Endothelial cell of umbilical vein (primary cell): ENCODE results near the gene SSC4D. TPM values are rescaled to one million over a fixed set of nuclear protein-coding genes. Genes with fewer than 3 reads are reported as not detected.

Experiments used
- BruUV-seq: library from RNA; stranded (reverse); fragments of 400-500 nt; replicated peaks from 2 replicates; lab custom pipeline; 2021; lab: Mats Ljungman, UMichigan
- CTCF ChIA-PET: fragments of 300-600, 350-600 bp; sonication (Branson Sonifier 250); formaldehyde crosslinking; loops from one replicate; lab custom pipeline; 2021; ENCODE audit warnings: antibody characterized with exemption, inconsistent platforms; lab: Charles Lee
- POLR2A ChIA-PET: fragments of 300-600, 350-600 bp; sonication (Branson Sonifier 250); formaldehyde crosslinking; loops from one replicate; lab custom pipeline; 2021; ENCODE audit warnings: antibody characterized with exemption, inconsistent platforms; lab: Charles Lee
- DNase-seq: peaks from one replicate; pipeline ENCODE4 v3.0.0-alpha.2; 2011; ENCODE audit warnings: low read depth, low spot score
- FAIRE-seq: peaks from 2 replicates; lab custom pipeline; 2011; peaks lifted over from hg19 to GRCh38; lab: Jason Lieb, UNC
- H2AFZ ChIP-seq: 2 replicates; pipeline ENCODE4 v1.6.0; 2012; ENCODE audit warnings: low read depth, low read length, control low read depth, inconsistent platforms
- H3K27ac ChIP-seq: 2 replicates; pipeline ENCODE4 v1.5.1; 2011; ENCODE audit warnings: low read depth, mild to moderate bottlenecking, control low read depth, low read length, moderate library complexity; ENCODE audit not compliant: insufficient read depth
- H3K27me3 ChIP-seq, 2 experiments: 2 replicates each; pipeline versions ENCODE4 v1.6.0 to v1.6.1; 2011; ENCODE audit warnings: low read length in 2 of 2, mixed read lengths in 1 of 2; ENCODE audit not compliant: control insufficient read depth in 2 of 2, insufficient read depth in 2 of 2
- H3K36me3 ChIP-seq, 2 experiments: 2 replicates in 1 of 2; 3 replicates in 1 of 2; pipeline ENCODE4 v1.5.1; 2011; ENCODE audit warnings: low read length in 2 of 2, mild to moderate bottlenecking in 1 of 2, moderate library complexity in 1 of 2; ENCODE audit not compliant: control insufficient read depth in 2 of 2, insufficient read depth in 2 of 2; ENCODE audit errors: extremely low read depth in 1 of 2
- H3K4me1 ChIP-seq: 3 replicates; pipeline ENCODE4 v1.5.1; 2011; ENCODE audit warnings: mild to moderate bottlenecking, low read length; ENCODE audit not compliant: control insufficient read depth, insufficient read depth; ENCODE audit errors: extremely low read depth
- H3K4me2 ChIP-seq: 2 replicates; pipeline ENCODE4 v1.6.1; 2011; ENCODE audit warnings: low read length, control low read depth, mixed read lengths; ENCODE audit not compliant: insufficient read depth
- H3K4me3 ChIP-seq, 3 experiments: fragments of 200-600 bp in 1 of 3; sonication (generic), shearing (Covaris generic) in 1 of 3; replicated peaks in 1 of 3; 2 replicates each; pipeline ENCODE4 v1.5.1; 2011 to 2016; ENCODE audit warnings: control low read depth in 3 of 3, low read length in 3 of 3, mild to moderate bottlenecking in 2 of 3, inconsistent platforms in 1 of 3, low read depth in 1 of 3, moderate library complexity in 1 of 3; ENCODE audit not compliant: insufficient read depth in 1 of 3
- H3K79me2 ChIP-seq: 2 replicates; pipeline ENCODE4 v1.6.0; 2012; ENCODE audit warnings: low read length, inconsistent platforms; ENCODE audit not compliant: control insufficient read depth, insufficient read depth
- H3K9ac ChIP-seq: replicated peaks from 2 replicates; pipeline ENCODE3; 2011; ENCODE audit warnings: low read length, control low read depth; ENCODE audit not compliant: insufficient read depth; ENCODE audit errors: extremely low read depth
- H3K9me1 ChIP-seq: replicated peaks from 3 replicates; pipeline ENCODE4 v1.6.0; 2011; ENCODE audit warnings: mild to moderate bottlenecking, low read length; ENCODE audit not compliant: control insufficient read depth, insufficient read depth; ENCODE audit errors: extremely low read depth
- H3K9me3 ChIP-seq: replicated peaks from 2 replicates; pipeline ENCODE4 v1.5.1; 2012; ENCODE audit warnings: low read length, inconsistent platforms; ENCODE audit not compliant: control insufficient read depth, insufficient read depth
- H4K20me1 ChIP-seq: replicated peaks from 2 replicates; pipeline ENCODE3; 2011; ENCODE audit warnings: mild to moderate bottlenecking, low read length; ENCODE audit not compliant: control insufficient read depth, insufficient read depth; ENCODE audit errors: extremely low read depth
- EZH2 ChIP-seq: IDR thresholded peaks from 2 replicates; pipeline ENCODE4 v1.6.1; 2012; ENCODE audit warnings: borderline replicate concordance, low read depth, mild to moderate bottlenecking, moderate library complexity, low read length, inconsistent platforms; ENCODE audit not compliant: severe bottlenecking
- FOS ChIP-seq: IDR thresholded peaks from 2 replicates; pipeline ENCODE4 v1.6.1; 2011; ENCODE audit warnings: mild to moderate bottlenecking, low read length, moderate library complexity, borderline replicate concordance; ENCODE audit not compliant: insufficient read depth
- GATA2 ChIP-seq: IDR thresholded peaks from 2 replicates; pipeline ENCODE4 v1.7.0; 2011; ENCODE audit warnings: low read depth, mild to moderate bottlenecking, moderate library complexity, mixed read lengths, low read length; ENCODE audit not compliant: insufficient read length, insufficient read depth
- JUN ChIP-seq: IDR thresholded peaks from 2 replicates; pipeline ENCODE4 v1.6.1; 2011; ENCODE audit warnings: borderline replicate concordance, low read depth; ENCODE audit not compliant: insufficient read length, insufficient read depth
- MYC ChIP-seq: IDR thresholded peaks from one replicate; pipeline ENCODE4 v1.6.1; 2011; ENCODE audit warnings: mild to moderate bottlenecking, low read depth, low read length
- POLR2A ChIP-seq: IDR thresholded peaks from 2 replicates; pipeline ENCODE4 v1.6.1; 2012; ENCODE audit warnings: low read depth, mild to moderate bottlenecking, control low read depth, low read length
- POLR2AphosphoS5 ChIP-seq: IDR thresholded peaks from 2 replicates; pipeline ENCODE4 v1.6.1; 2012; ENCODE audit warnings: low read depth, mild to moderate bottlenecking, control low read depth, low read length, moderate library complexity; ENCODE audit not compliant: insufficient read depth
- dilution Hi-C: fragments of 300-500 bp; cut with MboI; formaldehyde crosslinking; loops from one replicate; pipeline ENCODE4 v1.15.0; 2019; ENCODE audit warnings: low sequenced_read_pairs; ENCODE audit not compliant: extremely low pct_ligation_motif_present
- intact Hi-C: fragments of 100-400 bp; cut with micrococcal nuclease; formaldehyde crosslinking; loops from one replicate; pipeline ENCODE4 v1.10.0; 2022
- polyA plus RNA-seq, 4 experiments: library from polyadenylated mRNA; depleted of rRNA in 3 of 4; stranded (reverse) in 3 of 4; unstranded in 1 of 4; fragments of >200 nt; gene quantifications; 2 replicates each; pipeline versions ENCODE4 v1.2.1 to v1.2.3, GENCODE V29; 2011 to 2012; ENCODE audit warnings: missing spikeins in 1 of 4
- total RNA-seq: library from RNA; stranded (reverse); gene quantifications from 2 replicates; pipeline ENCODE4 v1.2.3, GENCODE V29; 2021
- TF ChIP-seq, protein P1 (sequence below): IDR thresholded peaks from 2 replicates; pipeline ENCODE4 v1.6.1; 2011; ENCODE audit not compliant: insufficient read depth, insufficient read length
- TF ChIP-seq, protein P2 (sequence below), 2 donors: IDR thresholded peaks; 1 replicate in 1 of 2; 2 replicates in 1 of 2; pipeline ENCODE4 v1.5.1; 2011; ENCODE audit warnings: low read length in 2 of 2, mild to moderate bottlenecking in 2 of 2, moderate library complexity in 2 of 2, control low read depth in 1 of 2, inconsistent platforms in 1 of 2, low read depth in 1 of 2; ENCODE audit not compliant: insufficient read depth in 1 of 2; ENCODE audit errors: extremely low read depth in 1 of 2

The SSC4D gene
- total and polyA plus RNA-seq, 2 donors (not counting 3 experiments of a cell fraction or from before 2014, with no cell fraction given) = 0.46 to 0.88 TPM

DNA sequence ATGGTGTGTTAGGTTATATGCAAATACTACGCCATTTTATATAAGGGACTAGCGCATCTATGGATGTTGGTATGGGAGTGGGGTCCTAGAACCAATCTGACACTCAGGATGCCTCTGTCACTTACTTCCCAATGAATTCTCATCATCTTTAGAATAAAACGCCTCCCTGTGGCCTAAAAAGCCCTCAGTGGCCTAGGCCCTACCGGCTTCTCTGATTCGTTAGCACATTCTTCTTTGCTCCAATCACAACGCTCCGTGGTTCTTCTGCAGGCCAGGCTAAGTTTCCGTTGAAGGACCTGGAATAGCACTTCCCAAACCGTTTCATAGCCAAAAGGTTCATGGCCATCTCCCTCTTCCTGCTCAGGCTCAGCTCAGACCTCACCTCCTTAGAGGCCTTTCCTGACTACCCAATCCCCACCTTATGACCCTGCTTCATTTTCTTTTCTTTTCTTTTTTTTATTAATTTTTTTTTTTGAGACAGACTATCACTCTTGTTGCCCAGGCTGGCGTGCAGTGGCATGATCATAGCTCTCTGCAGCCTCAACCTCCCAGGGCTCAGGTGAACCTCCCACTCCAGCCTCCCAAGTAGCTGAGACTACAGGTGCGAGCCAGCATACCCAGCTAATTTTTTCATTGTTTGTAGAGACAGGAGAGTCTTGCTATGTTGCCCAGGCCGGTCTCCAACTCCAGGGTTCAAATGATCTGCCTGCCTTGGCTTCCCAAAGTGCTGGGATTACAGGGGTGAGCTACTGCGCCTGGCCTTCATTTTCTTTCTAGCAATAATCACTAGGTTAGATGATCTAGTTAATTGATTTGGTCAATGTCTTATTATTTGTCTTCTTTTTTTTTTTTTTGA, 26.2 kb downstream of the SSC4D start:
- Histone ChIP-seq H3K9ac (no peak overlapping the region), H3K9me3 (no peaks in the 10 kb centered on the region), H2AFZ (peak overlapping the region; percentile 12), H3K4me2 (no peak overlapping the region), H3K4me3 (no peak overlapping the region), H4K20me1 (no peaks in the 10 kb centered on the region), H3K79me2 (no peaks in the 10 kb centered on the region), H3K27ac (no peak overlapping the region), H3K9me1 (no peaks in the 10 kb centered on the region), H3K4me1 (peaks cover 15% of the 10 kb centered on the region), H3K36me3 (no peaks in the 10 kb centered on the region), H3K27me3 (no peaks in the 10 kb centered on the region)
- CTCF ChIA-PET = interaction anchor here (0.5 to 1.5 kb wide), 3 partner anchors 7 to 23 kb away, joined by 3 read pairs; no protein-coding TSS in a partner anchor
- no TSS peak for BruUV-seq
- no peak for TF ChIP-seq POLR2A
- intact Hi-C loops (no loop called here), dilution Hi-C loops (no loop called here)
- FAIRE-seq (peak; percentile 60), DNase-seq (peak; percentile 32)
- POLR2A ChIA-PET = no interaction called here

DNA sequence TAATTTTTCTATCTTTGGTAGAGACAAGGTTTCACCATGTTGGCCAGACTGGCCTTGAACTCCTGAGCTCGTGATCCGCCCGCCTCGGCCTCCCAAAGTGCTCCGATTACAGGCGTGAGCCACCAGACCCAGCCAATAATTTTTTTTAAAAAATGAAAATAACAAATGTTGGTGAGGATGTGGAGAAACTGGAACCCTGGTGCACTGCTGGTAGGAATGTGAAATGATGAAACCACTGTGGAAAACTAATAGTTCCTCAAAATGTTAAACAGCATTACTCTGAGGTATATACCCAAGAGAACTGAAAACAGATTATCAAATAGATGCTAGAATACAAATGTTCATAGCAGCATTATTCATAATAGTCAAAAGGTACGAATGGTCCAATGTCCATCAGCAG, 27.7 kb downstream of the SSC4D start:
- Histone ChIP-seq H3K79me2 (no peaks in the 10 kb centered on the region), H3K4me2 (no peak overlapping the region), H3K4me3 (no peak overlapping the region), H3K36me3 (no peaks in the 10 kb centered on the region), H3K4me1 (peaks cover 15% of the 10 kb centered on the region), H3K27me3 (no peaks in the 10 kb centered on the region), H3K9ac (no peak overlapping the region), H4K20me1 (no peaks in the 10 kb centered on the region), H2AFZ (no peak overlapping the region), H3K9me3 (no peaks in the 10 kb centered on the region), H3K27ac (no peak overlapping the region), H3K9me1 (no peaks in the 10 kb centered on the region)
- dilution Hi-C loops = no loop called here
- no TSS peak for BruUV-seq
- ChIA-PET CTCF (no interaction called here), POLR2A (no interaction called here)
- no peak for FAIRE-seq
- intact Hi-C loops = no loop called here
- TF ChIP-seq POLR2A = no peak
- TF ChIP-seq, protein P1, sequence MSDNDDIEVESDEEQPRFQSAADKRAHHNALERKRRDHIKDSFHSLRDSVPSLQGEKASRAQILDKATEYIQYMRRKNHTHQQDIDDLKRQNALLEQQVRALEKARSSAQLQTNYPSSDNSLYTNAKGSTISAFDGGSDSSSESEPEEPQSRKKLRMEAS = no peak
- no peak for TF ChIP-seq JUN
- TF ChIP-seq POLR2AphosphoS5 = no peak
- TF ChIP-seq FOS = no peak
- TF ChIP-seq, protein P2, sequence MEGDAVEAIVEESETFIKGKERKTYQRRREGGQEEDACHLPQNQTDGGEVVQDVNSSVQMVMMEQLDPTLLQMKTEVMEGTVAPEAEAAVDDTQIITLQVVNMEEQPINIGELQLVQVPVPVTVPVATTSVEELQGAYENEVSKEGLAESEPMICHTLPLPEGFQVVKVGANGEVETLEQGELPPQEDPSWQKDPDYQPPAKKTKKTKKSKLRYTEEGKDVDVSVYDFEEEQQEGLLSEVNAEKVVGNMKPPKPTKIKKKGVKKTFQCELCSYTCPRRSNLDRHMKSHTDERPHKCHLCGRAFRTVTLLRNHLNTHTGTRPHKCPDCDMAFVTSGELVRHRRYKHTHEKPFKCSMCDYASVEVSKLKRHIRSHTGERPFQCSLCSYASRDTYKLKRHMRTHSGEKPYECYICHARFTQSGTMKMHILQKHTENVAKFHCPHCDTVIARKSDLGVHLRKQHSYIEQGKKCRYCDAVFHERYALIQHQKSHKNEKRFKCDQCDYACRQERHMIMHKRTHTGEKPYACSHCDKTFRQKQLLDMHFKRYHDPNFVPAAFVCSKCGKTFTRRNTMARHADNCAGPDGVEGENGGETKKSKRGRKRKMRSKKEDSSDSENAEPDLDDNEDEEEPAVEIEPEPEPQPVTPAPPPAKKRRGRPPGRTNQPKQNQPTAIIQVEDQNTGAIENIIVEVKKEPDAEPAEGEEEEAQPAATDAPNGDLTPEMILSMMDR (IDR thresholded peaks at IDR 0.05; ENCODE audit: extremely low read depth in 1 of 2, insufficient read depth in 1 of 2, low read depth in 1 of 2, low read length in 2 of 2) = no peak
- no peak for TF ChIP-seq EZH2
- no peak for TF ChIP-seq GATA2
- TF ChIP-seq MYC = no peak
- DNase-seq = no peak
